GM23248 (cell line): ENCODE measurements around the gene SUSD5. TPM values are rescaled to one million over a fixed set of nuclear protein-coding genes. Genes with fewer than 3 reads are reported as not detected.
A peak's percentile ranks its signal among the peaks of the same experiment; 100 is the strongest.

ENCODE experiments used
- DNase-seq: peaks from one replicate; pipeline ENCODE4 v3.0.0-alpha.2; 2015
- H2AFZ ChIP-seq: fragments of 200-600 bp; sonication (generic); 2 replicates; pipeline ENCODE4 v1.6.1; 2016; ENCODE audit warnings: antibody characterized with exemption
- H3F3A ChIP-seq: fragments of 200-600 bp; sonication (generic); 2 replicates; pipeline ENCODE4 v1.6.1; 2016; ENCODE audit warnings: mild to moderate bottlenecking, antibody characterized with exemption, mixed run types; ENCODE audit not compliant: insufficient read depth
- H3K27ac ChIP-seq: fragments of 200-600 bp; sonication (generic); 2 replicates; pipeline ENCODE4 v1.5.1; 2016; ENCODE audit warnings: mild to moderate bottlenecking
- H3K27me3 ChIP-seq: fragments of 200-600 bp; sonication (generic); replicated peaks from 2 replicates; pipeline ENCODE4 v1.6.1; 2016; ENCODE audit warnings: mild to moderate bottlenecking; ENCODE audit not compliant: insufficient read depth
- H3K36me3 ChIP-seq: fragments of 200-600 bp; sonication (generic); 2 replicates; pipeline ENCODE4 v1.6.1; 2016; ENCODE audit warnings: low read depth, mild to moderate bottlenecking
- H3K4me1 ChIP-seq: fragments of 200-600 bp; sonication (generic); 2 replicates; pipeline ENCODE4 v1.6.1; 2016; ENCODE audit warnings: mild to moderate bottlenecking; ENCODE audit not compliant: insufficient read depth
- H3K4me2 ChIP-seq: fragments of 200-600 bp; sonication (generic); one replicate; pipeline ENCODE4 v1.6.1; 2016; ENCODE audit warnings: mild to moderate bottlenecking; ENCODE audit not compliant: unreplicated experiment
- H3K4me3 ChIP-seq: fragments of 200-600 bp; sonication (generic); 2 replicates; pipeline ENCODE4 v1.5.1; 2016; ENCODE audit warnings: mild to moderate bottlenecking
- H3K79me2 ChIP-seq: fragments of 200-600 bp; sonication (generic); 2 replicates; pipeline ENCODE4 v1.6.1; 2016; ENCODE audit warnings: mild to moderate bottlenecking; ENCODE audit not compliant: insufficient read depth
- H3K9ac ChIP-seq: fragments of 200-600 bp; sonication (generic); 2 replicates; pipeline ENCODE4 v1.6.1; 2016; ENCODE audit warnings: mild to moderate bottlenecking
- H3K9me2 ChIP-seq: fragments of 200-600 bp; sonication (generic); 2 replicates; pipeline ENCODE4 v1.6.1; 2016; ENCODE audit warnings: mixed run types, mild to moderate bottlenecking, moderate library complexity; ENCODE audit not compliant: insufficient read depth
- H3K9me3 ChIP-seq: fragments of 200-600 bp; sonication (generic); one replicate; pipeline ENCODE4 v1.6.1; 2017; ENCODE audit warnings: low read depth
- H4K20me1 ChIP-seq: fragments of 200-600 bp; sonication (generic); 2 replicates; pipeline ENCODE4 v1.6.0; 2016; ENCODE audit not compliant: insufficient read depth
- EZH2 ChIP-seq: fragments of 200-600 bp; sonication (generic); IDR thresholded peaks from 2 replicates; pipeline ENCODE4 v1.6.1; 2018; ENCODE audit warnings: antibody characterized with exemption, mild to moderate bottlenecking; ENCODE audit not compliant: insufficient read depth, poor library complexity, severe bottlenecking
- EZH2phosphoT487 ChIP-seq: fragments of 200-600 bp; sonication (generic); IDR thresholded peaks from 2 replicates; pipeline ENCODE4 v1.6.1; 2018; ENCODE audit warnings: antibody characterized with exemption, moderate library complexity, mild to moderate bottlenecking, low read depth; ENCODE audit not compliant: insufficient read depth
- WGBS, 2 experiments: methylation state at CpG; one replicate each; pipeline ENCODE4 v1.1.6; 2015 to 2017; ENCODE audit warnings: low lambda C conversion rate in 2 of 2, low coverage in 1 of 2; ENCODE audit errors: missing lambda C conversion rate in 2 of 2; 5-methylcytosine and 5-hydroxymethylcytosine counted together
- in situ Hi-C: fragments of 300-500 bp; cut with MboI; formaldehyde crosslinking; loops from 2 replicates; pipeline ENCODE4 v1.15.0; 2020
- polyA plus RNA-seq: library from polyadenylated mRNA; unstranded; fragments of >200 nt; fragmentation: Nextera tagmentation; extraction: Ambion mirVana; gene quantifications from 2 replicates; pipeline ENCODE4 v1.2.1, GENCODE V29; 2016
- total RNA-seq: library from RNA; depleted of rRNA; stranded (reverse); fragments of >200 nt; shearing (Covaris generic); gene quantifications from 2 replicates; pipeline ENCODE4 v1.2.3, GENCODE V29; 2014

SUSD5 gene
- total and polyA plus RNA-seq, 2 experiments from 2014 or later, result 0.05 to 0.11 TPM

- in situ Hi-C loops, result no loop called here
- Histone ChIP-seq H3K27me3 (peaks cover 50% of the 10 kb centered on the region), H3K36me3 (no peaks in the 10 kb centered on the region), H3K79me2 (no peaks in the 10 kb centered on the region), H2AFZ (no peak overlapping the region), H4K20me1 (no peaks in the 10 kb centered on the region), H3K9ac (no peak overlapping the region), H3K4me1 (no peaks in the 10 kb centered on the region), H3K27ac (no peak overlapping the region), H3K9me3 (no peaks in the 10 kb centered on the region), H3K4me2 (no peak overlapping the region), H3F3A (no peaks in the 10 kb centered on the region), H3K9me2 (no peaks in the 10 kb centered on the region), H3K4me3 (no peak overlapping the region)
- no peak for DNase-seq
- TF ChIP-seq EZH2, result no peak
- TF ChIP-seq EZH2phosphoT487, result no peak
- 67 to 73% methylated on average over 3 of the region's 3 CpGs for WGBS, 2 experiments
These were observed 2.6 kb upstream of the SUSD5 start for GRCh38 chr3:33221241-33221640.

- peaks cover 54% of the 10 kb centered on the region for H3K27me3 ChIP-seq
- peak overlapping the region; percentile 48 for H3K4me2 ChIP-seq
- 15 to 16% methylated on average over 15 of the region's 15 CpGs for WGBS, 2 experiments
- no peaks in the 10 kb centered on the region for H3K79me2 ChIP-seq
- no peaks in the 10 kb centered on the region for H3K4me1 ChIP-seq
- H3K9me2 ChIP-seq, result no peaks in the 10 kb centered on the region
- peak overlapping the region; percentile 42 for H2AFZ ChIP-seq
- DNase-seq, result no peak
- in situ Hi-C loops, result no loop called here
- H4K20me1 ChIP-seq, result no peaks in the 10 kb centered on the region
- no peak for TF ChIP-seq EZH2phosphoT487
- no peak for TF ChIP-seq EZH2
- no peaks in the 10 kb centered on the region for H3F3A ChIP-seq
- H3K9me3 ChIP-seq, result no peaks in the 10 kb centered on the region
- H3K4me3 ChIP-seq, result peak overlapping the region; percentile 58; the same call in 1 of the 2 replicates
- H3K9ac ChIP-seq, result no peak overlapping the region
- no peaks in the 10 kb centered on the region for H3K36me3 ChIP-seq
- no peak overlapping the region for H3K27ac ChIP-seq
These were observed 521 bp upstream of the SUSD5 start for GRCh38 chr3:33219175-33219487.

GRCh38 chr3:33217866-33218445, 654 bp downstream of the SUSD5 start:
- Histone ChIP-seq H4K20me1 (no peaks in the 10 kb centered on the region), H3K27ac (no peak overlapping the region), H3K79me2 (no peaks in the 10 kb centered on the region), H3K9me2 (no peaks in the 10 kb centered on the region), H2AFZ (peak overlapping the region; percentile 42), H3F3A (no peaks in the 10 kb centered on the region), H3K27me3 (peaks cover 50% of the 10 kb centered on the region), H3K9ac (no peak overlapping the region), H3K4me2 (peak overlapping the region; percentile 48), H3K4me1 (no peaks in the 10 kb centered on the region), H3K4me3 (peak overlapping the region; percentile 58), H3K9me3 (no peaks in the 10 kb centered on the region), H3K36me3 (no peaks in the 10 kb centered on the region)
- 2 to 3% methylated on average over 19 of the region's 19 CpGs for WGBS, 2 experiments
- peak; percentile 1 for DNase-seq
- TF ChIP-seq EZH2phosphoT487 (0 out of 2 replicates have a peak, but pooled peaks have one; percentile 2), EZH2 (peak; percentile 34)
- in situ Hi-C loops, result no loop called here

- H3F3A ChIP-seq, result peaks cover 8% of the 10 kb centered on the region
- no peaks in the 10 kb centered on the region for H3K9me3 ChIP-seq
- H3K79me2 ChIP-seq, result no peaks in the 10 kb centered on the region
- in situ Hi-C loops, result no loop called here
- no peaks in the 10 kb centered on the region for H4K20me1 ChIP-seq
- no peaks in the 10 kb centered on the region for H3K36me3 ChIP-seq
- H3K27me3 ChIP-seq, result peaks cover 50% of the 10 kb centered on the region
- H2AFZ ChIP-seq, result no peak overlapping the region
- WGBS, 2 experiments, result 81 to 88% methylated on average over 3 of the region's 3 CpGs
- no peak overlapping the region for H3K4me2 ChIP-seq
- no peaks in the 10 kb centered on the region for H3K9me2 ChIP-seq
- H3K9ac ChIP-seq, result no peak overlapping the region
- no peak overlapping the region for H3K27ac ChIP-seq
- no peak for TF ChIP-seq EZH2
- no peak for TF ChIP-seq EZH2phosphoT487
- H3K4me3 ChIP-seq, result no peak overlapping the region
- DNase-seq, result no peak
- peaks cover 4% of the 10 kb centered on the region; the same call in 1 of the 2 replicates for H3K4me1 ChIP-seq
These were observed 2.9 kb downstream of the SUSD5 start for GRCh38 chr3:33215739-33216138.

- H3K36me3 ChIP-seq, result no peaks in the 10 kb centered on the region
- H3K27ac ChIP-seq, result no peak overlapping the region
- no peaks in the 10 kb centered on the region for H3K9me2 ChIP-seq
- 94 to 95% methylated on average over 3 of the region's 3 CpGs for WGBS, 2 experiments
- no peak overlapping the region for H3K9ac ChIP-seq
- H3K27me3 ChIP-seq, result peaks cover 25% of the 10 kb centered on the region
- H3K4me2 ChIP-seq, result no peak overlapping the region
- no peak for DNase-seq
- no peak for TF ChIP-seq EZH2phosphoT487
- no peak for TF ChIP-seq EZH2
- H3K4me3 ChIP-seq, result no peak overlapping the region
- H3F3A ChIP-seq, result peaks cover 8% of the 10 kb centered on the region
- H4K20me1 ChIP-seq, result no peaks in the 10 kb centered on the region
- no peaks in the 10 kb centered on the region for H3K79me2 ChIP-seq
- H3K4me1 ChIP-seq, result peaks cover 4% of the 10 kb centered on the region; the same call in 1 of the 2 replicates
- in situ Hi-C loops, result no loop called here
- H3K9me3 ChIP-seq, result peaks cover 9% of the 10 kb centered on the region
- no peak overlapping the region for H2AFZ ChIP-seq
These were observed 6.2 kb downstream of the SUSD5 start for GRCh38 chr3:33212406-33212805.
